Ascending aorta (tissue), 2 donors: ENCODE measurements around the gene SPATA2. TPM values are rescaled to one million over a fixed set of nuclear protein-coding genes. Genes with fewer than 3 reads are reported as not detected.
A peak's percentile ranks its signal among the peaks of the same experiment; 100 is the strongest.

Source experiments
- DNase-seq, 2 donors: peaks; one replicate each; pipeline ENCODE4 v3.0.0-alpha.2; 2019; ENCODE audit warnings: low spot score in 2 of 2
- H3K27ac ChIP-seq, 2 donors: fragments of 200-600 bp; sonication (generic); one replicate each; pipeline ENCODE4 v1.5.1; 2016 to 2017; ENCODE audit warnings: mild to moderate bottlenecking in 1 of 2
- H3K27me3 ChIP-seq: fragments of 200-600 bp; sonication (generic); one replicate; pipeline ENCODE4 v1.5.1; 2017
- H3K36me3 ChIP-seq, 2 donors: fragments of 200-600 bp; sonication (generic); one replicate each; pipeline ENCODE4 v1.5.1; 2016
- H3K4me1 ChIP-seq, 2 donors: fragments of 200-600 bp; sonication (generic); one replicate each; pipeline ENCODE4 v1.5.1; 2016 to 2017; ENCODE audit warnings: mild to moderate bottlenecking in 1 of 2
- H3K4me3 ChIP-seq, 2 donors: fragments of 200-600 bp; sonication (generic); one replicate each; pipeline ENCODE4 v1.5.1; 2016 to 2017; ENCODE audit warnings: mild to moderate bottlenecking in 1 of 2
- H3K9me3 ChIP-seq, 2 donors: fragments of 200-600 bp; sonication (generic); one replicate each; pipeline ENCODE4 v1.5.1; 2016
- intact Hi-C: fragments of 100-400 bp; cut with DNase I; formaldehyde crosslinking; loops from one replicate; pipeline ENCODE4 v1.15.1; 2023
- total RNA-seq: library from RNA; depleted of rRNA; stranded (reverse); fragments of >200 nt; gene quantifications from one replicate; pipeline ENCODE4 v1.1.0, GENCODE V29; 2016
- TF ChIP-seq, protein P1 (sequence below), 3 experiments: fragments of 200-600 bp in 2 of 3; fragments of 450-650 bp in 1 of 3; sonication (generic) in 2 of 3; IDR thresholded peaks; one replicate each; pipeline ENCODE4 v1.5.1; 2016 to 2019; ENCODE audit warnings: antibody characterized with exemption in 3 of 3, mild to moderate bottlenecking in 1 of 3, moderate library complexity in 1 of 3

SPATA2 gene
- total RNA-seq, 1 donor from 2014 or later = 7.6 TPM

GRCh38 chr20:49942942-49943341 lies 27.6 kb upstream of the SPATA2 start:
- H3K4me3 ChIP-seq = no peak overlapping the region
- peaks cover 5 to 10% of the 10 kb centered on the region in 2 donors for H3K4me1 ChIP-seq
- DNase-seq = no peak
- no peaks in the 10 kb centered on the region for H3K27me3 ChIP-seq
- TF ChIP-seq, protein P1, sequence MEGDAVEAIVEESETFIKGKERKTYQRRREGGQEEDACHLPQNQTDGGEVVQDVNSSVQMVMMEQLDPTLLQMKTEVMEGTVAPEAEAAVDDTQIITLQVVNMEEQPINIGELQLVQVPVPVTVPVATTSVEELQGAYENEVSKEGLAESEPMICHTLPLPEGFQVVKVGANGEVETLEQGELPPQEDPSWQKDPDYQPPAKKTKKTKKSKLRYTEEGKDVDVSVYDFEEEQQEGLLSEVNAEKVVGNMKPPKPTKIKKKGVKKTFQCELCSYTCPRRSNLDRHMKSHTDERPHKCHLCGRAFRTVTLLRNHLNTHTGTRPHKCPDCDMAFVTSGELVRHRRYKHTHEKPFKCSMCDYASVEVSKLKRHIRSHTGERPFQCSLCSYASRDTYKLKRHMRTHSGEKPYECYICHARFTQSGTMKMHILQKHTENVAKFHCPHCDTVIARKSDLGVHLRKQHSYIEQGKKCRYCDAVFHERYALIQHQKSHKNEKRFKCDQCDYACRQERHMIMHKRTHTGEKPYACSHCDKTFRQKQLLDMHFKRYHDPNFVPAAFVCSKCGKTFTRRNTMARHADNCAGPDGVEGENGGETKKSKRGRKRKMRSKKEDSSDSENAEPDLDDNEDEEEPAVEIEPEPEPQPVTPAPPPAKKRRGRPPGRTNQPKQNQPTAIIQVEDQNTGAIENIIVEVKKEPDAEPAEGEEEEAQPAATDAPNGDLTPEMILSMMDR (IDR thresholded peaks at IDR 0.05) = no peak
- no peaks in the 10 kb centered on the region for H3K9me3 ChIP-seq
- intact Hi-C loops = no loop called here
- H3K27ac ChIP-seq = no peak overlapping the region
- H3K36me3 ChIP-seq = peaks cover 36 to 57% of the 10 kb centered on the region in 2 donors

DNA sequence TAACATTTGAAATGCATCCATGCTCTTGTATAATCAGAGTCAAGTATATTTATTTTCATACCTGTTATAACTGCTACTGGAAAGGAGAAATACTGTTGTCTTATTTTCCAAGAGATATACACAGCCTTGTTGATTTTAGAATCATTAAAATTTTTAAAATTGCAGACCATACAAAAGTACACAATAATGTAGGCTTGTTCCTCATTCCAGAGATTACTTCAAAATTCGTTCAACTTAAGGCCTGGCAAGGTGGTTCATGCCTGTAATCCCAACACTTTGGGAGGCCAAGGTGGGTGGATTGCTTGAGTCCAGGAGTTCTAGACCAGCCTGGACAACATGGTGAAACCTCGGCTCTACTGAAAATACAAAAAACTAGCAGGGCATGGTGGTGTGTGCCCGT lies 27.0 kb upstream of the SPATA2 start:
- intact Hi-C loops = no loop called here
- H3K27me3 ChIP-seq = no peaks in the 10 kb centered on the region
- H3K36me3 ChIP-seq = peaks cover 36 to 54% of the 10 kb centered on the region in 2 donors
- no peaks in the 10 kb centered on the region for H3K9me3 ChIP-seq
- peaks cover 11 to 17% of the 10 kb centered on the region in 2 donors for H3K4me1 ChIP-seq
- H3K4me3 ChIP-seq = no peak overlapping the region
- TF ChIP-seq, protein P1 (IDR thresholded peaks at IDR 0.05) = no peak
- no peak overlapping the region for H3K27ac ChIP-seq
- no peak for DNase-seq

DNA sequence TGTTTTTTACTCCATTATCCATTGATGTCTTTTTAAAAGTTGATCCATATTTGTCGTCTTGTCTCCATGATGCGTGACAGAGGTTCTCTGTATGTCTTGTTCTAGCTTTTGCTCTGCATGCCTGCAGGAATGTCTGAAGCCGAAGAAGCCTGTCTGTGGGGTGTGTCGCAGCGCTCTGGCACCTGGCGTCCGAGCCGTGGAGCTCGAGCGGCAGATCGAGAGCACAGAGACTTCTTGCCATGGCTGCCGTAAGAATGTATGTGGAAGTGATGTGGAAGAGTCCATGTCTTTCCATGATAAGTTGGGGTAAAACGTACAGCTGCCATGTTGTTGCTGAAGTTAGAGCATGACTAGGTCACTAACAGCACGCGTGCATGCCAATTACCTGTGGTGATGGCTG lies 26.1 kb upstream of the SPATA2 start:
- Histone ChIP-seq H3K4me3 (no peak overlapping the region), H3K27me3 (no peaks in the 10 kb centered on the region), H3K4me1 (peaks cover 11 to 19% of the 10 kb centered on the region in 2 donors), H3K36me3 (peaks cover 31 to 46% of the 10 kb centered on the region in 2 donors), H3K27ac (no peak overlapping the region), H3K9me3 (no peaks in the 10 kb centered on the region)
- no peak for DNase-seq
- TF ChIP-seq, protein P1 (IDR thresholded peaks at IDR 0.05) = no peak
- intact Hi-C loops = no loop called here

GRCh38 chr20:49938173-49939163 lies 23.1 kb upstream of the SPATA2 start:
- Histone ChIP-seq H3K4me3 (peak overlapping the region; percentile 86 to 91), H3K36me3 (peaks cover 5 to 27% of the 10 kb centered on the region in 2 donors), H3K27ac (peak overlapping the region in 1 of 2 donors; percentile 92), H3K4me1 (peaks cover 11 to 22% of the 10 kb centered on the region in 2 donors), H3K9me3 (no peaks in the 10 kb centered on the region), H3K27me3 (no peaks in the 10 kb centered on the region)
- TF ChIP-seq, protein P1 (IDR thresholded peaks at IDR 0.05) = no peak
- DNase-seq = peak in 1 of 2 donors; percentile 70
- intact Hi-C loops = loop anchor here (5.0 kb wide), 2 partner anchors 391 to 536 kb away; no protein-coding TSS in a partner anchor

- H3K27ac ChIP-seq = peak overlapping the region; percentile 86 to 92
- peaks cover under 1 to 16% of the 10 kb centered on the region in 2 donors for H3K36me3 ChIP-seq
- DNase-seq = no peak
- TF ChIP-seq, protein P1 (IDR thresholded peaks at IDR 0.05) = no peak
- H3K4me1 ChIP-seq = peaks cover 11 to 22% of the 10 kb centered on the region in 2 donors
- no peaks in the 10 kb centered on the region for H3K9me3 ChIP-seq
- H3K4me3 ChIP-seq = peak overlapping the region; percentile 86 to 91
- intact Hi-C loops = loop anchor here (2.0 to 5.0 kb wide), 3 partner anchors 22 to 535 kb away; partner anchors contain the start of gene SPATA2
- H3K27me3 ChIP-seq = no peaks in the 10 kb centered on the region
Observed at GRCh38 chr20:49937027-49937929, 21.9 kb upstream of the SPATA2 start.
